ENCODE data around the gene DDI2.

GRCh38 chr1:15656464-15656863, 39.2 kb downstream of the DDI2 start:
- TF ChIP-seq POLR2A (IDR thresholded peaks at IDR 0.05) = no peak
- no peak for TF ChIP-seq CTCF (IDR thresholded peaks at IDR 0.05)

Data from body of pancreas (tissue), 4 donors.